ENCODE results near the gene GXYLT2.

GXYLT2 gene

DNA sequence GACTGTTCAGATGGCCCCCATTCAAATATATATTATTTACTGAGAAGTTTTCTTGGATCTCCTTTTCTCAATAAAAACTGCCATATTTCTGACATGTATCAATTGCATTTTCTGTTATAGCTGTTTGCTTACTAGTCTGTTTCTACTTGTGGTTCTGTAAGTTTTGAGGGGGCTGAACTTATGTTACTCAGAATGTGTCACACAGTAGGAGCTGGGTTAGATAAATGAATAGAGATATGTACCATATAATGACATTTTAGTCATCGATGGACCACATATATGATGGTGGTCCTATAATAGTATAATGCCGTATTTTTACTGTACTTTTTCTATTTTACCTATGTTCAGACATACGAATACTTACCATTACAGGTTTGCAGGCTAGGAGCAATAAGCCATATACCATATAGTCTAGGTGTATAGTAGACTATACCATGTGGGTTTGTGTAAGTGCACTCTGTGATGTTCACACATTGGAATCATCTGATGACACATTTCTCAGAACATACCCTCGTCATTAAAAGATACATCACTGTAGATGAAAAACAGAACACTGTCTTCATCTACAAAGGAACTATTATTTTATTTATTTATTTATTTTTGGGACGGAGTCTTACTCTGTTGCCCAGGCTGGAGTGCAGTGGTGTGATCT, 131.1 kb downstream of the GXYLT2 start:
- no peak for DNase-seq (ENCODE audit: low read depth)

DNA sequence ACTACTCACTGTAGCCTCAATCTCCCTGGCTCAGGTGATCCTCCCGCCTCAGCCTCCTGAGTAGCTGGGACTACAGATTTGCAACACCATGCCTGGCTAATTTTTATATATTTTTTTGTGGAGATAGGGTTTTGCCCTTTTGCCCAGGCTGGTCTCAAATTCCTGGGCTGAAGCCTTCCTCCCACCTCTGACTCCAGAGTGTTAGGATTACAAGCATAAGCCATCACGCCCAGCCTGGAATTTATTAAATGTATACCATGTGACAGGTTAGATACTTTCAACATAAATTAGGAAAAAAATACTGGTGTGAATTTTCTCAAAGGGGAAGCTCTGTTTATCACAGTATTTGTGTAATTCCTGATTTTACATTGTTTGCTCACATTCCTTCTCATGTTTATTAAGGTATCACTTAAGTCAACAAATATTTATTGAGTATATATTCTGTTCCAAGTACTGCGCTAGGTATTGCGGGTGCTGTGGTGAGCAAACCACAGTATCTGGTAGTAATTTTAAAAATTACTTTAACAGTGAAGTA, 133.5 kb downstream of the GXYLT2 start:
- DNase-seq (ENCODE audit: low read depth): no peak

DNA sequence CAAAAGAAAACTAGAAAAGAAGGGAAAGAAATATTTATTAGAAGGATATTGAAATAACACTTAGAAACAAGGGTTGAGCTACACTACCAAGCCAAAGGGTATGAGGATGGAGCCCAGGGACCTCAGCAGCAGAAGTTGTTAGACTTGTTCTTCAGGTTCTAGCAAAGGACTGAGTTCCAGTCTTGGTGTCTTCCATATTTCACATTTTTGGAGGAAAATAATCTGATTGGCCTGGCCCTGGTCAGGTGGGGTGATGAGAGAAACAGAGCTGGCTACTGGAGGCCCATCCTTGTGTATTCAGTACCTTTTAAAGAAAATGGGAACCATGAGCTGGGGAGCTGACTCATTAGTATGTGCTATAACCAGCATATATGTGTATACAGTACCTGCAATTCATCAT, 137.0 kb downstream of the GXYLT2 start:
- no peak for DNase-seq (ENCODE audit: low read depth)

DNA sequence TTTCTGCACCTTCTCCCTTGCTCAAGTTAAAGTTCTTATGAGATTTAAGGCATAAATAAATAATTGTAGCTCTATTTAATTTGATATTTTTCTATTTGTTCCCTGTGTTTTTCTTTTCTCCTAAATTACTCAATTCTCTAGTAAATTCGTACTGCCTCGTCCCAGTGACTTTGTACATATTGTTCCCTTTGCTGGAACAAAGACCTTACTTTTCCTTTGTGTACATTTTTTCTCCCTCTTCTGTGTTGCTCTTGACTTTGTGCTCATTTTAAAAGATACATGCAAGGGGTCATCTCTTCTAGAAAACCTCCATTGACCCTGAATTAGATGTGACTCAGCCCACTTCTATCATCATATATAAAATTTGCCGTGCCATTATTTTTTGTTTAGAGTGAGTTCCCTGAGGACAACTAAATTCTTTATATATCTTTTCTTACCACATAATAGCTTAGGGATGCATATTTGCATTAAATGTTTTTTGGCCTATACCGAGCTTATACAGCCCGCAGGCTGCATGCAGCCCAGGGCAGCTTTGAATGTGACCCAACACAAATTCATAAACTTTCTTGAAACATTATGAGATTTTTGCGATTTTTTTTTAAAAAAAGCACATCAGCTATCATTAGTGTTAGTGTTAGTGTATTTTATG, 138.4 kb downstream of the GXYLT2 start:
- no peak for DNase-seq (ENCODE audit: low read depth)

Measured in activated gamma-delta T cell treated with anti-CD3 and anti-CD28 coated beads, Interleukin-2, amount 50 U/mL, for 16 hours (primary cell).